GM19372 (cell line): ENCODE results near the gene ZCCHC2.

ENCODE experiments used
- ATAC-seq: cut with Tn5 transposase; IDR thresholded peaks from one replicate; pipeline ENCODE4 v1.9.1; 2021; ENCODE audit warnings: mild to moderate bottlenecking, low read depth, moderate library complexity; ENCODE audit not compliant: unreplicated experiment

Gene ZCCHC2

GRCh38 chr18:62509779-62510178 lies 13.0 kb upstream of the ZCCHC2 start:
- ATAC-seq, result no peak

GRCh38 chr18:62510789-62511188 lies 12.0 kb upstream of the ZCCHC2 start:
- ATAC-seq, result no peak

- no peak for ATAC-seq
Measured at GRCh38 chr18:62512532-62512931, 10.3 kb upstream of the ZCCHC2 start.

GRCh38 chr18:62512996-62513395 lies 9.8 kb upstream of the ZCCHC2 start:
- no peak for ATAC-seq

GRCh38 chr18:62514570-62514969 lies 8.3 kb upstream of the ZCCHC2 start:
- ATAC-seq, result no peak

GRCh38 chr18:62516242-62516641 lies 6.6 kb upstream of the ZCCHC2 start:
- ATAC-seq, result no peak

- ATAC-seq, result no peak
Measured at GRCh38 chr18:62518460-62519375, 4.1 kb upstream of the ZCCHC2 start.

- no peak for ATAC-seq
Measured at GRCh38 chr18:62519684-62520083, 3.1 kb upstream of the ZCCHC2 start.

- no peak for ATAC-seq
Measured at GRCh38 chr18:62521082-62521481, 1.7 kb upstream of the ZCCHC2 start.

- ATAC-seq, result no peak
Measured at GRCh38 chr18:62521593-62521992, 1.2 kb upstream of the ZCCHC2 start.

- ATAC-seq, result peak; percentile 1
Measured at GRCh38 chr18:62522178-62522503, 684 bp upstream of the ZCCHC2 start.

GRCh38 chr18:62523255-62523588 lies 397 bp downstream of the ZCCHC2 start:
- ATAC-seq, result no peak

- ATAC-seq, result no peak
Measured at GRCh38 chr18:62523631-62524439, 1.0 kb downstream of the ZCCHC2 start.

- ATAC-seq, result no peak
Measured at GRCh38 chr18:62524440-62525200, 1.8 kb downstream of the ZCCHC2 start.

- ATAC-seq, result no peak
Measured at GRCh38 chr18:62525608-62526007, 2.8 kb downstream of the ZCCHC2 start.

GRCh38 chr18:62526098-62527025 lies 3.5 kb downstream of the ZCCHC2 start:
- no peak for ATAC-seq

- no peak for ATAC-seq
Measured at GRCh38 chr18:62529597-62529996, 6.8 kb downstream of the ZCCHC2 start.

GRCh38 chr18:62531078-62531477 lies 8.3 kb downstream of the ZCCHC2 start:
- ATAC-seq, result no peak

GRCh38 chr18:62531931-62532330 lies 9.1 kb downstream of the ZCCHC2 start:
- no peak for ATAC-seq

GRCh38 chr18:62536005-62536404 lies 13.2 kb downstream of the ZCCHC2 start:
- no peak for ATAC-seq
